T follicular helper cell (primary cell): Measurements from ENCODE around the gene RAB30.
"Not testable (repeated sequence)": the region's sequence is repeated elsewhere in the genome, so short reads cannot be mapped to it uniquely, and the experiment has no call there.

ENCODE experiments used
- DNase-seq: peaks from one replicate; pipeline ENCODE4 v3.0.0-alpha.2; 2020; ENCODE audit warnings: low read depth

RAB30 gene

DNA sequence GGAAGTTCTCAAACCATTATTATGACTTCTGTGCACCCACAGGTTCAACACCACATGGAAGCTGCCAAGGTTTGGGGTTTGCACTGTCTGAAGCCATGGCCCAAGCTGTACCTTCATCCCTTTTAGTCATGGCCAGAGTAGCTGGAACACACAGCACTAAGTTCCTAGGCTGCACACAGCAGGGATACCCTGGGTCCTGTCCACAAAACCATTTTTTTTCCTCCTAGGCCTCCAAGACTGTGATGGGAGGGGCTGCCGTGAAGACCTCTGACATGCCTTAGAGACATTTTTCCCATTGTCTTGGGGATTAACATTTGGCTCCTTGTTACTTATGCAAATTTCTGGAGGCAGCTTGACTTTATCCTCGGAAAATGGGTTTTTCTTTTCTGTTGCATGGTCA lies 127.5 kb downstream of the RAB30 start:
- no peak for DNase-seq

GRCh38 chr11:82943430-82943829 lies 128.3 kb downstream of the RAB30 start:
- not testable (repeated sequence) for DNase-seq

GRCh38 chr11:82942376-82942775 lies 129.3 kb downstream of the RAB30 start:
- no peak for DNase-seq

DNA sequence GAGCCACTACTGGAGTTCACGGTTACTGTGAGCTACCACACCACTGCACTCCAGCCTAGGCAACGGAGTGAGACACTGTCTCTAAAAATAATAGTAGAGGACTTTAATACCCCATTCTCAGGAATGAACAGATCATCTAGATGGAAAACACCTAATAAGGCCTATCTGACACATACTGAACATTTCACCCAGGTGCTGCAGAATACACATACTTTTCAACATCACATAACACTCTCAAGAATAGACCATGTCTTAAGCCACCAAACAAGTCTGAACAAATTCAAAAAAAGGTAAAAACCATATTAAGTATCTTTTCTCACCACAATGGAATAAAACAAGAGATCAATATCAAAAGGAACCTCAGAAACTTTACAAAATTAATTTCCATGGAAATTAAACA lies 132.2 kb downstream of the RAB30 start:
- DNase-seq: no peak

DNA sequence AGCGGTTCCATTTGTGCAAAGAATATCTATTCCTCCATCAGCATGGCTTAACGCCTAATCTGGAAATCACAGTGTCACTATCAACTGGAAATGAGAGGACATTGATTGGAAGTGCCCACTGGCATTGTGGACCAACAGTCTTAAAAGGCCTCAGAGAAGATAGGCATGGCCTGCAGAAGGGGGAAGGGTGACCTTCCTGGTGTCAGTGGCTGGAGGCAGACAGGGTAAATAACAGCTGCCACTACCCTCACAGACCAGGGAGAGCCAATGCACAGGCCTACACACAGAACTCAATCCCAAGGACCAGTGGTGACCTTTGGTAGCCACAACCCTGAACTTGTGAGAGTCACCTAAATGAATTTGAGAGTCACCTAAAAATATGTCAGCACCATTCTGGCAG lies 134.1 kb downstream of the RAB30 start:
- DNase-seq: no peak

DNA sequence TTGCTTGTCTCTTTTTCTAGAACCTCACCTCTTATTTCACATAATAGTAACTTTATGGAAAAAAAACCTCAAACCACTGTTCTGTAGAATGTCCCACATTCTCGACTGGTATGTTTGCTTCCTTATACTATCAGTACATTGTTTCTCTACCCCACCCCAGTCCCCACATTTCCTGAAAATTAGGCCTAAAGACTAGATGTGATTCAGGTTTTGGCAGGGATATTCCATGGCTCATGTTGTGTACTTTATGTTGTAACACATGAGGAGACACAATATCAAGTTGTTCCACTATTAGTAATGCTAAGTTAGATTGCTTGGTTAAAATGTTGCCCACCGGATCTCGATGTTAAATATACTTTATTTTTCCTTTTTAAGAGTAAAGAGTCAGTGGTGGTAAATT lies 135.4 kb downstream of the RAB30 start:
- DNase-seq: no peak

- no peak for DNase-seq
Measured at GRCh38 chr11:82932564-82932963, 139.1 kb downstream of the RAB30 start.

DNA sequence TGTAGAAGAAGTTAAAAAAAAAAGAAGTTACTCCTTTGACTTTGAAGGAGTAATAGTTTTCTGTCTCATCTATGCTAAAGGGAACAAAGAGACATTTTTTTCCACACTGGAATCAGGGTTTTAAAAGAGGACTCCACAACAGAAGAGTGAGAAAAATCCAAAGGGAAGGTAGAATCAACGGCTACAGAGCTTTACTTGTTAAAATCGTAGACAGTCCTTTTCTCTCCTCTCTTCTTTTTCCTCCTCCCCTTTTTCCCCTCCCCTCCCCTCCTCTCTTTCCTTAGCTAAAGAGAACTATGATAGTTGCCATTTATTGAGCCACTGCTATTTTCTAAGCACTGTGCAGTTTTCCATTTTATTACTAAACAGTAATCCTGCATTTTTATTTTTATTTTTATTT lies 141.0 kb downstream of the RAB30 start:
- DNase-seq: no peak

GRCh38 chr11:82930229-82930628 lies 141.5 kb downstream of the RAB30 start:
- no peak for DNase-seq

- no peak for DNase-seq
Measured at GRCh38 chr11:82929121-82929520, 142.6 kb downstream of the RAB30 start.

GRCh38 chr11:82927264-82927880 lies 144.3 kb downstream of the RAB30 start:
- no peak for DNase-seq

DNA sequence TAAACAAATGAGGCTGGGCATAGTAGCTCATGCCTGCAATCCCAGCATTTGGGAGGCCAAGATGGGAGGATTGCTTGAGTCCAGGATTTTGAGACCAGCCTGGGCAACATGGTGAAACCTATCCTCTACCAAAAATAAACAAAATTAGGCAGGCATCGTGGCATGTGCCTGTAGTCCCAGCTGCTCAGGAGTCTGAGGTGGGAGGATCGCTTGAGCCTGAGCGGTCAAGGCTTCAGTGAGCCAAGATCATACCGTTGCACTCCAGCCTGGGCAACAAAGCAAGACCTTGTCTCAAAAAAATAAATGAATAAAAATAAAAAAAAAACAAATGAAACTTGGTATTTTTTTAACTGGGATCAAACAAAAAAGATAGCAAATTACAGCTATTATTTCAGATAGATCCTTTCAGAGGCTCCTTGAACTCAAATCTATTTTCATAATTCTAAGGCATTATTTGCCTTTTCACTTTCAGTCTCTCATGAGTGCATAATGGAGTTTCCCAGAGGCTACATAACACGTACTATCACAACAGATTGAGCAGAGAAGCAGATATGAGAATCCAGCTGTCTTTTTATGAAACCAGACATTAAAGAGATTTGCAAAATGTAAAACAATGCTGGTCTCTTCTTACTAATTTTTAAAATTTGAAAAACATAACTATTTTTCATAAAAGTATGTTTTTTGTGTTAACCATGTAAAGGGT lies 147.0 kb downstream of the RAB30 start:
- no peak for DNase-seq
